ENCODE data around the gene CFAP61. TPM values are rescaled to one million over a fixed set of nuclear protein-coding genes. Genes with fewer than 3 reads are reported as not detected.

Gene CFAP61
- total RNA-seq, 4 donors from 2014 or later: 0.18 to 0.80 (median 0.57) TPM

- DNase-seq (ENCODE audit: low spot score in 2 of 2): no peak
- Histone ChIP-seq H3K4me1 (peaks cover 50% of the 10 kb centered on the region), H3K36me3 (no peaks in the 10 kb centered on the region), H3K9me3 (no peaks in the 10 kb centered on the region), H3K27me3 (peaks cover 79% of the 10 kb centered on the region), H3K27ac (no peak overlapping the region), H3K4me3 (no peak overlapping the region)
- no peak for TF ChIP-seq POLR2A (IDR thresholded peaks at IDR 0.05)
- TF ChIP-seq, protein P1, sequence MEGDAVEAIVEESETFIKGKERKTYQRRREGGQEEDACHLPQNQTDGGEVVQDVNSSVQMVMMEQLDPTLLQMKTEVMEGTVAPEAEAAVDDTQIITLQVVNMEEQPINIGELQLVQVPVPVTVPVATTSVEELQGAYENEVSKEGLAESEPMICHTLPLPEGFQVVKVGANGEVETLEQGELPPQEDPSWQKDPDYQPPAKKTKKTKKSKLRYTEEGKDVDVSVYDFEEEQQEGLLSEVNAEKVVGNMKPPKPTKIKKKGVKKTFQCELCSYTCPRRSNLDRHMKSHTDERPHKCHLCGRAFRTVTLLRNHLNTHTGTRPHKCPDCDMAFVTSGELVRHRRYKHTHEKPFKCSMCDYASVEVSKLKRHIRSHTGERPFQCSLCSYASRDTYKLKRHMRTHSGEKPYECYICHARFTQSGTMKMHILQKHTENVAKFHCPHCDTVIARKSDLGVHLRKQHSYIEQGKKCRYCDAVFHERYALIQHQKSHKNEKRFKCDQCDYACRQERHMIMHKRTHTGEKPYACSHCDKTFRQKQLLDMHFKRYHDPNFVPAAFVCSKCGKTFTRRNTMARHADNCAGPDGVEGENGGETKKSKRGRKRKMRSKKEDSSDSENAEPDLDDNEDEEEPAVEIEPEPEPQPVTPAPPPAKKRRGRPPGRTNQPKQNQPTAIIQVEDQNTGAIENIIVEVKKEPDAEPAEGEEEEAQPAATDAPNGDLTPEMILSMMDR (IDR thresholded peaks at IDR 0.05): no peak
- TF ChIP-seq POLR2AphosphoS5 (IDR thresholded peaks at IDR 0.05): no peak
- TF ChIP-seq EP300 (IDR thresholded peaks at IDR 0.05): no peak
- WGBS: 7% methylated on average over 17 of the region's 17 CpGs
Measured at GRCh38 chr20:20362774-20363433, 310.6 kb downstream of the CFAP61 start.

- WGBS: 4% methylated on average over 15 of the region's 15 CpGs
- H3K36me3 ChIP-seq: no peaks in the 10 kb centered on the region
- peaks cover 83% of the 10 kb centered on the region for H3K27me3 ChIP-seq
- no peak for DNase-seq (ENCODE audit: low spot score in 2 of 2)
- no peak for TF ChIP-seq EP300 (IDR thresholded peaks at IDR 0.05)
- TF ChIP-seq, protein P1 (IDR thresholded peaks at IDR 0.05): no peak
- no peak for TF ChIP-seq POLR2AphosphoS5 (IDR thresholded peaks at IDR 0.05)
- no peak for TF ChIP-seq POLR2A (IDR thresholded peaks at IDR 0.05)
- H3K4me1 ChIP-seq: peaks cover 53% of the 10 kb centered on the region
- H3K4me3 ChIP-seq: peak overlapping the region; percentile 29
- no peaks in the 10 kb centered on the region for H3K9me3 ChIP-seq
- H3K27ac ChIP-seq: no peak overlapping the region
Measured at GRCh38 chr20:20363434-20363798, 311.1 kb downstream of the CFAP61 start.

DNA sequence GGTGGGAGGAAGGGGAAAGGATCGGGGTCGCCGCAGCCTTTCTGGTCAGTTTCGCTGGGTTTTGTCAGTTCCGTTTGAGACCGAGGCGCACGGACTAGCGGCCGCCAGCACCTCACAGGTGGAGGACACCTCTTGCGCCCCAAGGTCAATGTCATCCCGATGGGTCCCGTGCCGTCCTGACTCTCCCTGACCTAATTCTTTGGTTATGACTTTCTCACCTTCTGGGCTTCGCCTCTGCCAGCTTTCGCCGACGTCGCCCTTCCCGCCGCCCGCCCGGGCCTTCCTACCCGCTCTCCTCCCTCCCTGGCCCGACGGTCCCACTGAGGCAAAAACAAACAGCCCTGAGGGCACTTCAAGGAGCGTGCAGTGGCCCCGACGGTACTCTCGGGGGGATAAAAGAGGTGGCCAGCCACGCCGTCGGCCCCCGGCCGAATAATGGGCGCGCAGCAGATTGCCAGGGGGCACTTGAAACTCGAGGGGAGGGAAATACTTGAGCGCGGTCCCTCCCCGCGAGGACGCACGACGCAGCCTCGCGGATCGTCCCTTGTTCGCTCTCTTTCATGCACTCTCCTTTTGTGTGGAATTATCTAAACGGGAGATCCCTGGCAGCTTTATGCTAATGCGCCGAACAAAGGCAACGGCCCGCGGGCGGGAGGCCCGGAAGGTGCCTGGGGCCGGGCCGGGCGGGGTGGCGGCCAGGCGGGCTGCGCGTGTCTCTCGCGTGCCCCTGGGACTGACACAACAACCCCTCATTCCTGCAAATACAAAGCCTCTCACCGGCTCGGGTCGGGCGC is 311.7 kb downstream of the CFAP61 start:
- Histone ChIP-seq H3K4me1 (peaks cover 58% of the 10 kb centered on the region), H3K27me3 (peaks cover 89% of the 10 kb centered on the region)
- DNase-seq (ENCODE audit: low spot score in 2 of 2): no peak

GRCh38 chr20:20364593-20365479 is 312.5 kb downstream of the CFAP61 start:
- peak overlapping the region; percentile 7 for H3K4me3 ChIP-seq
- H3K4me1 ChIP-seq: peaks cover 67% of the 10 kb centered on the region
- 6% methylated on average over 26 of the region's 70 CpGs for WGBS

More for the DNA sequence above, 311.7 kb downstream of the CFAP61 start:
- WGBS: 2% methylated on average over 38 of the region's 70 CpGs
- Histone ChIP-seq H3K36me3 (no peaks in the 10 kb centered on the region), H3K9me3 (no peaks in the 10 kb centered on the region), H3K4me3 (peak overlapping the region; percentile 29), H3K27ac (no peak overlapping the region)
- TF ChIP-seq, protein P1 (IDR thresholded peaks at IDR 0.05): no peak
- TF ChIP-seq POLR2A (IDR thresholded peaks at IDR 0.05) (no peak), POLR2AphosphoS5 (IDR thresholded peaks at IDR 0.05) (no peak), EP300 (IDR thresholded peaks at IDR 0.05) (no peak)

More at GRCh38 chr20:20364593-20365479, 312.5 kb downstream of the CFAP61 start:
- H3K9me3 ChIP-seq: no peaks in the 10 kb centered on the region
- no peaks in the 10 kb centered on the region for H3K36me3 ChIP-seq
- DNase-seq (ENCODE audit: low spot score in 2 of 2): no peak
- H3K27ac ChIP-seq: no peak overlapping the region
- TF ChIP-seq EP300 (IDR thresholded peaks at IDR 0.05) (no peak), POLR2A (IDR thresholded peaks at IDR 0.05) (no peak), POLR2AphosphoS5 (IDR thresholded peaks at IDR 0.05) (no peak)
- TF ChIP-seq, protein P1 (IDR thresholded peaks at IDR 0.05): no peak
- H3K27me3 ChIP-seq: peaks cover 97% of the 10 kb centered on the region

Data from suprapubic skin (tissue), 4 donors.